Pancreas (tissue), 10 donors: Measurements from ENCODE around the gene RAN. TPM values are rescaled to one million over a fixed set of nuclear protein-coding genes. Genes with fewer than 3 reads are reported as not detected.
A peak's percentile ranks its signal among the peaks of the same experiment; 100 is the strongest.

ENCODE experiments used
- ATAC-seq, 4 donors: fragments of 200-7000 bp; cut with Tn5 transposase; one replicate each; pipeline versions ENCODE4 v1.8.0 to v1.9.1; 2020; ENCODE audit warnings: mild to moderate bottlenecking in 4 of 4, moderate library complexity in 4 of 4
- DNase-seq, 6 donors: peaks; one replicate each; pipeline ENCODE4 v3.0.0-alpha.2; 2020
- FAIRE-seq: peaks from 2 replicates; lab custom pipeline; 2012; peaks lifted over from hg19 to GRCh38; lab: Jason Lieb, UNC
- H3K27ac ChIP-seq, 4 donors: fragments of 200-600 bp; sonication (generic); 1 replicate in 3 of 4; 2 replicates in 1 of 4; pipeline versions ENCODE4 v1.5.0 to v1.8.0; 2020
- H3K27me3 ChIP-seq, 4 donors: fragments of 200-600 bp; one replicate each; pipeline ENCODE4 v1.8.0; 2021
- H3K36me3 ChIP-seq, 3 donors: fragments of 200-600 bp; sonication (generic) in 1 of 3; one replicate each; pipeline versions ENCODE4 v1.5.0 to v1.8.0; 2020 to 2021
- H3K4me1 ChIP-seq, 3 donors: fragments of 200-600 bp; one replicate each; pipeline ENCODE4 v1.8.0; 2021
- H3K4me3 ChIP-seq, 4 donors: fragments of 200-600 bp; sonication (generic) in 2 of 4; one replicate each; pipeline versions ENCODE4 v1.5.0 to v1.8.0; 2020 to 2021
- H3K9me3 ChIP-seq, 4 donors: fragments of 200-600 bp; one replicate each; pipeline ENCODE4 v1.8.0; 2021
- CTCF ChIP-seq, 4 donors: fragments of 200-600 bp; sonication (generic) in 3 of 4; IDR thresholded peaks; one replicate each; pipeline versions ENCODE4 v1.5.0 to v1.8.0; 2021; ENCODE audit warnings: antibody characterized with exemption in 4 of 4
- WGBS, 2 donors: extraction: QIAGEN DNeasy Blood & Tissue Kit; methylation state at CpG; one replicate each; pipeline ENCODE4 v1.1.7; 2013; 5-methylcytosine and 5-hydroxymethylcytosine counted together
- intact Hi-C, 3 donors: fragments of 100-400 bp; cut with DNase I; formaldehyde crosslinking; loops; one replicate each; pipeline versions ENCODE4 v1.11.1 to v1.14.2; 2022
- polyA plus RNA-seq, 2 donors: library from polyadenylated mRNA; stranded (reverse); fragments of 200-250 nt; gene quantifications; one replicate each; pipeline ENCODE4 v1.2.3, GENCODE V29; 2013
- total RNA-seq, 6 donors: library from RNA; stranded (reverse); fragmentation: NEBNext Ultra II Directional in 4 of 6; extraction: Animal tissue kit (Norgen Biotek cat#: 25700) in 4 of 6; gene quantifications; one replicate each; pipeline versions ENCODE4 v1.2.1 to v1.2.4, GENCODE V29; 2021 to 2023
- donor health status: healthy with polysubstance abuse.
- donor health status: DM: no; HTN: no; CAD: no; lungs with moderate emphysema.
- donor health status: DM: no; HTN: no; CAD: no.
- donor health status: control.
- donor health status: control.
- donor health status: Bipolar disorder and iron deficiency.
- donor health status: DM: yes; HTN: yes; CAD: no.
- donor health status: DM: no; HTN: no; CAD: no.
- donor health status: DM: no; HTN: no; CAD: no.
- donor health status: DM: yes; HTN: yes; CAD: no.

The RAN gene
- total and polyA plus RNA-seq, 8 donors, result 60.0 to 201 (median 152) TPM

- FAIRE-seq (no peak), ATAC-seq (no peak), DNase-seq (no peak)
- Histone ChIP-seq H3K9me3 (no peaks in the 10 kb centered on the region), H3K27ac (no peak overlapping the region), H3K27me3 (no peaks in the 10 kb centered on the region), H3K4me3 (no peak overlapping the region), H3K4me1 (no peaks in the 10 kb centered on the region), H3K36me3 (no peaks in the 10 kb centered on the region)
- no peak for TF ChIP-seq CTCF (IDR thresholded peaks at IDR 0.05)
- 91 to 93% methylated on average over 8 of the region's 8 CpGs for WGBS, 2 donors
- intact Hi-C loops, result no loop called here
Measured at GRCh38 chr12:130828895-130829294, 43.0 kb upstream of the RAN start.

- WGBS, 2 donors, result 82 to 85% methylated on average over 17 of the region's 17 CpGs
- no peak for TF ChIP-seq CTCF (IDR thresholded peaks at IDR 0.05)
- H3K4me1 ChIP-seq, result no peaks in the 10 kb centered on the region
- H3K9me3 ChIP-seq, result no peaks in the 10 kb centered on the region
- DNase-seq, result no peak
- no peaks in the 10 kb centered on the region for H3K36me3 ChIP-seq
- H3K27me3 ChIP-seq, result no peaks in the 10 kb centered on the region
- no peak overlapping the region for H3K4me3 ChIP-seq
- peak overlapping the region in 3 of 4 donors; percentile 8 to 65 (median 22) for H3K27ac ChIP-seq
- intact Hi-C loops, result no loop called here
- no peak for ATAC-seq
- FAIRE-seq, result no peak
Measured at GRCh38 chr12:130829391-130830245, 42.2 kb upstream of the RAN start.

GRCh38 chr12:130830246-130830551 lies 41.7 kb upstream of the RAN start:
- Histone ChIP-seq H3K27ac (peak overlapping the region in 3 of 4 donors; percentile 8 to 65 (median 22)), H3K4me3 (no peak overlapping the region), H3K27me3 (no peaks in the 10 kb centered on the region), H3K9me3 (no peaks in the 10 kb centered on the region), H3K36me3 (no peaks in the 10 kb centered on the region), H3K4me1 (no peaks in the 10 kb centered on the region)
- DNase-seq (no peak), FAIRE-seq (no peak), ATAC-seq (peak in 3 of 4 donors; percentile 38 to 64 (median 46))
- TF ChIP-seq CTCF (IDR thresholded peaks at IDR 0.05), result no peak
- 65 to 76% methylated on average over 14 of the region's 14 CpGs for WGBS, 2 donors
- intact Hi-C loops, result no loop called here

- intact Hi-C loops, result no loop called here
- Histone ChIP-seq H3K9me3 (no peaks in the 10 kb centered on the region), H3K27me3 (no peaks in the 10 kb centered on the region), H3K36me3 (no peaks in the 10 kb centered on the region), H3K4me1 (no peaks in the 10 kb centered on the region), H3K4me3 (no peak overlapping the region), H3K27ac (peak overlapping the region in 2 of 4 donors; percentile 6 to 65)
- DNase-seq, result no peak
- no peak for TF ChIP-seq CTCF (IDR thresholded peaks at IDR 0.05)
- 73 to 86% methylated on average over 4 of the region's 4 CpGs for WGBS, 2 donors
- no peak for FAIRE-seq
- ATAC-seq, result no peak
Measured at GRCh38 chr12:130831246-130831645, 40.6 kb upstream of the RAN start.

- intact Hi-C loops, result no loop called here
- DNase-seq, result no peak
- Histone ChIP-seq H3K4me1 (no peaks in the 10 kb centered on the region), H3K36me3 (no peaks in the 10 kb centered on the region), H3K9me3 (no peaks in the 10 kb centered on the region), H3K4me3 (no peak overlapping the region), H3K27me3 (no peaks in the 10 kb centered on the region), H3K27ac (no peak overlapping the region)
- ATAC-seq, result no peak
- no peak for FAIRE-seq
- no peak for TF ChIP-seq CTCF (IDR thresholded peaks at IDR 0.05)
- WGBS, 2 donors, result 76 to 84% methylated on average over 5 of the region's 5 CpGs
Measured at GRCh38 chr12:130831876-130832405, 39.9 kb upstream of the RAN start.
